HG02763 (cell line): ENCODE results near the gene SMARCAL1.
"Not testable (repeated sequence)": the region's sequence is repeated elsewhere in the genome, so short reads cannot be mapped to it uniquely, and the experiment has no call there.

Source experiments
- ATAC-seq: cut with Tn5 transposase; IDR thresholded peaks from one replicate; pipeline ENCODE4 v1.9.1; 2021; ENCODE audit warnings: mild to moderate bottlenecking, moderate library complexity; ENCODE audit not compliant: unreplicated experiment

Gene SMARCAL1

GRCh38 chr2:216499641-216500218 is 87.4 kb downstream of the SMARCAL1 start:
- no peak for ATAC-seq

GRCh38 chr2:216500572-216500971 is 88.3 kb downstream of the SMARCAL1 start:
- ATAC-seq, result no peak

DNA sequence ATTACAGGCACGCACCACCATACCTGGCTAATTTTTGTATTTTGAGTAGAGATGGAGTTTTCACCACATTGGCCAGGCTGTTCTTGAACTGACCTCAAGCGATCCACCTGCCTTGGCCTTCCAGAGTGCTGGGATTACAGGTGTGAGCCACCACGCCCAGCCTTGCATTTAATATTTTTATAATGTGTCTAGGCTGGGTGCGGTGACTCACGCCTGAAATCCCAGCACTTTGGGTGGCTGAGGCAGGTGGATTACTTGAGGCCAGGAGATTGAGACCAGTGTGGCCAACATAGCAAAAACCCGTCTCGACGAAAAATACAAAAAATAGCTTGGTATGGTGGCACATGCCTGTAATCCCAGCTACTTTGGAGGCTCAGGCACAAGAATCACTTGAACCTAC is 89.6 kb downstream of the SMARCAL1 start:
- ATAC-seq, result no peak

- no peak for ATAC-seq
Observed at GRCh38 chr2:216502381-216503158, 90.3 kb downstream of the SMARCAL1 start.

- ATAC-seq, result no peak
Observed at GRCh38 chr2:216503159-216503629, 90.9 kb downstream of the SMARCAL1 start.

DNA sequence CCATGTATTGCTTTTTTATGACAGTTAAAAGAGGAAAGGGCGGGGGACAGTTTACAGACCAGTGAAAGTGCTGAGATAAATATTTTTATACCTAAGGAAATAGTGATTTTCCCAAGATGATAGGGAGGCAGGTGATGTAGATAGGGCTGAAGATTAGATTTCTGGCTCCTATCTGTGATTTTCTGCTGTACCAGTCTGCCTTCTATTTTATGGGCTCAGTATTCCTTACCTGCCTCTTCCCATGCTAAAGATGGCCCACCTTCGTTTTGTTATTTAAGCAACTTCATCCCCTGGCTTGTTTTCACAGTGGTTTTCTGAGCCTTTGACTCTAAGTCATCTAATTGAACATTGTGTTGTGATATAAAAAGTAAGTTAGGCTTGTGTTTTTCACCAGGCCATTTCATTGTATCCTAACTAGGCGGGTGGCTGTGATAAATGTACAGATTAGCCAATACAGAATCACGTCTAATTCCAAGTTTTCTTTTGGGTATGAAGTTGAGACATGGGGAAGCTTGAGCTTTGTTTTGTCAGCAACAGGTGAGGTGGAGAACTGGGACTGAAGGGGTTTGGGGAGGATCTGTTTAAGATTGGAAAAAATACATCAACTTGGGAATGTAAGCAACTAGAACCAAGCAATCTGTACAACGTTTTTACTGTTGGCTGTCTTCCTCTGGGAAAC is 91.6 kb downstream of the SMARCAL1 start:
- no peak for ATAC-seq

DNA sequence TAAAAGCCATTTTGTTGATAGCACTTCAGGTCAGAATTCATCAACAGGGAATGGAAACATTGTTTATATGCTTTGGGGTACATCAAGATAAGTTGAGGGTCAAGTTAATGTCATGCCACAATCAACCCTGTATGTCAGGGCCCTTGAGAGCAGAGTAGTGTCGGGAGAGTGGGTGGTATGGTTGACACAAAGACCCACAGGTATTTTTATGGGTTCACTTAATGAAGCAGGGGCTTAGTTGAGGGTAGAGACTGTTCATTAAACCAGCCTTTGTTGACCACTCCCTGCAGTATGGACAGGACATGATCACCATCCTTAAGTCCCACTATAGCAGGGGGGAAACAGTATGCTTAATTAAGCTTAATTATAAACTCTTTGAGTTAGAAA is 92.1 kb downstream of the SMARCAL1 start:
- no peak for ATAC-seq

DNA sequence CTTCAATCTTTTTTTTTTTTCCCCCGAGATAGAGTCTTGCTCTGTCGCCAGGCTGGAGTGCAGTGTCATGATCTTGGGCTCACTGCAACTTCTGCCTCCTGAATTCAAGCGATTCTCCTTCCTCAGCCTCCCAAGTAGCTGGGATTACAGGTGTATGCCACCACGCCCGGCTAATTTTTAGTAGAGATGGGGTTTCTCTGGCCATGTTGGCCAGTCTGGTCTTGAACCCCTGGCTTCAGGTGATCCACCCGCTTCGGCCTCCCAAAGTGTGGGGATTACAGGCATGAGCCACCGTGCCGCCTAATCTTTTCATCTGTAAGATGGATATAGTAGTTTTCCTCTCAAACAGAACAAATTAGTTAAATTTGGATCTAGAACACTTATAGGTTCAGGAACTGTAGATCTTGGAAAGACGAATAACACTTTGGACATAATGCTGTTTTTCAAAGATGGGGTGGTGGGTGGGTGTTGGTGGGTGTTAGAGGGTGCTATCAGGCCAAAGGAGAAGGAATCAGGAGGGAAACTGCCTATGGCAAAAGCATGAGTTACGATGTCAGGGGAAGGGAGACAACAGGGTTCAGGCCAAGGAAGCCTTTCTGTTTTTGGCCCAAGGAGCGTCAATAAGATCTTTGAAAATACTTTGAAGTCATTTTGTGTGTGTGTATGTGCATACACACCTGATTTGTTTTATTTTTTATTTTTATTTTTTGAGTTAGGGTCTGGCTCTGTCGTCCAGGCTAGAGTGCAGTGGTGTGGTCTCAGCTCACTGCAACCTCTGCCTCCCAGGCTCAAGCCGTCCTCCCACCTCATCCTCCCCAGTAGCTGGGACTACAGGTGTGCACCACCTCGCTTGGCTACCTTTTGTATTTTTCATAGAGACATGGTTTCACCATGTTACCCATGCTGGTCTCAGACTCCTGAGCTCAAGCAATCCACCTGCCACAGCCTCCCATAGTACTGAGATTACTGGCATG is 93.1 kb downstream of the SMARCAL1 start:
- no peak for ATAC-seq

DNA sequence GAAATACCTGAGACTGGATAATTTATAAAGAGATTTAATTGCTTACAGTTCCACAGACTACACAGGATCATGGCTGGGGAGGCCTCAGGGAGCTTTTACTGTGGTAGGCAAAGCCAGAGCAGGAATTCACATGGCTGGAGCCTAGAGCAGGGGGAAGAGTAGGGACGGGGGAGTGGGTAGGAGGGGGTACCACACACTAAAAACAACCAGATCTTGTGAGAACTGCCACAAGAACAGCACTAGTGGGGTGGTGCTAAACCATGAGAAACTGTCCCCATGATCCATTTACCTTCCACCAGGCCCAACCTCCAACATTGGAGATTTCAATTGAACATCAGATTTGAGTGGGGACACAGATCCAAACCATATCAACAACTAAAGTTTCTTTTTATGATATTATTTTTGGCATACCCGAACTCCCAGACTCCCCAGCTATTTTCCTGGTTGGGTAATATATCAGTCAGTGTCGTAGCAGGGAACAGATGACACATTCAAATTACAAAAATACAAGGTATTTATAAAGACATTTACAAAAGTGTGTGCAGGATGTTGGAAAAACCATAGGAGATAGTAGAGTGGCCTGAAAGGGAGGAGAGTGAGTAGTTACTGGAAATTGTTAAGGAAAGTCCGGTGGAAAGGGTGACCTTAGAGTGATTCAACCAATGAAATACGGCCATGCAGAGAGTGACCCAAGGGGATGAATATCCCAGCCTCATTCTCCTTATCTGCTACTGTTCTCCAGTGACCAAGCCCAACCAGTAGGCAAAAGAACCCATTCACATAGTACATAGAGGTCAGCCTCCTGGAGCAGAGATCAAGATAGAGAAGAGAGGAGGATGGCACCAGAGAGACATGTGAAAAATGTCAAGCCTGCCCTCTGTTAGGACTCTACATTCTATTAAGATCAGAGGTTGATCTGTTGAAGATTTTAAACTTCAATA is 95.2 kb downstream of the SMARCAL1 start:
- no peak for ATAC-seq

DNA sequence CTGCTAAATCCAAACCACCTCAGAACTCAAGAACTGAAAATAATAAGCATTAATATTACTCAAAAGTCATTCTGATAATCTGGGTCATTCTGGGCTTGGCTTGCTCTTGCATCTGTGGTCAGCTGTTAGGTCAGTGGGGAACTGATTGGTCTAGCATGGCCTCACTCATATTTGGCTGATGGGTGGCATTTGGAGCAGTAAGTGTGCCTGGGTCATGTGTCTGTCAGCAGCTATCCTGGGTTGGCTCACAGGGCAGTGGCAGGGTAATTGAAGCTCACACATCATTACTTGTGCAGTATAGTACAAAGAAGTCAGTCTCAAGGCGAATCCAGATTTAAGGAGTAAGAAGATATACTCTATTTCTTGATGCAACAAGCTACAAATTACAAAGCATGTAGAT is 95.9 kb downstream of the SMARCAL1 start:
- no peak for ATAC-seq

DNA sequence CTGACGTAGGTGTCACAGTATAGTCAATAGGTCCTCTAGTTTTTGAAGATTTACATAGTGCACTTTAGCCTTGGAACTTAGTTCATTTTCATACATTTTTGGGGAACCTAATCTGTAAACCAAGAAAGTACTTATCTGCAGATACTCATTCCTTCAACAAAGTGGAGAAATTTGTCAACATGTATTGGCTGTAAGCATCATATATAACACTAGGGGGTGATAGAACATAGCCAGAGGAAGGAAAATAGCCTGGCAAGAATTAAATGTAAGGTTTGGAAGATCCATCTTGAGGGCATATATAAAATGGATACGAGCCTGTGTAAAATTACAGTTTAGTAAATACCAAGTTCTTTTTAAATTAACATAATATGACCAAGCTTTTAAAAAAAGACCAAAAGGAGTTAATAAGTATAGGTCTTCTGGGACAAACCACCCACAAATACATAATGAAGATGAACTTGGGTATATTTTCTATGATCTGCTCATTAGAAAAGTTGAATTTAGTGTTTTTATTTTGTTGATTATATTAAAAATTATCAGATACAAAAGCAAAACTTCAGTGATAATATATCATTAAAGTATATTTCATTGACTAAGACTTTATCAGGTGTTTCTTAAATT is 104.6 kb downstream of the SMARCAL1 start:
- no peak for ATAC-seq

DNA sequence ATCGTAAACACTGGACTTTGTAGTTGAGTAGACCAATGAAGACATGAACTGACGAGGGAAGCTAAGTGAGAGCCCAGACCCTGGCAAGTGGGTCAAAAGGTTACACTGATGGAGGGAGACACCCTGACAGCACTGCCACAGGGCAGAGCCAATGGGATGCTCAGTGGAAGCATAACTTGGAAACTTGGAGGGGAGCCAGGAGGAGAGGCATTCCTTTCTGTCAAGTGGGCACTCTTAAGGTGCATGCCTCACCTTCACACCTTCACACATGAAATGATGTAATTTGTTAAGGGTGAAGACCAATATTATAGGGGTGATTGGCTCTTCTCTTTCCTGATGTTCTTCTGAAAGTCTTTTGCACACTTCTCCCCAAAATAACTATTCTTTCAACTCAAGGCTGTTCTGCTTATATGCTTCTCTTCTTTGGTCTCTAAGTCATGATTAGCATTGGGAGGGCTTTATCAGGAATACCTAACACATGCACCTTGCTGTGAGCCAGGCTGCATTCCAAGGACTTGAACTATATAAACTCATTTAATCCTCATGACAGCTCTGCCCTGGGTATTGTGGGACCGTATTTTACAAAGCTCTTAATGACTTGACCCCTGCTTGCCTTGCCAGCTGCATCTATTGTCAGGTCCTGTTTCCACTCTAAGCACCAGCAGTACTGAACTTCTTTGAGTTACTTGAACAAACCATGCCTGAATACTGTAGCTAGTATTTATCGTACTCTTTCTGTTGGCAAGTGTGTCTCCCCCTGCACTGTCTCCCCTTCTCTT is 105.4 kb downstream of the SMARCAL1 start:
- no peak for ATAC-seq

- not testable (repeated sequence) for ATAC-seq
Observed at GRCh38 chr2:216518566-216519119, 106.4 kb downstream of the SMARCAL1 start.

- ATAC-seq, result peak; percentile 76
Observed at GRCh38 chr2:216519154-216519762, 107.0 kb downstream of the SMARCAL1 start.

- no peak for ATAC-seq
Observed at GRCh38 chr2:216520112-216520511, 107.8 kb downstream of the SMARCAL1 start.

DNA sequence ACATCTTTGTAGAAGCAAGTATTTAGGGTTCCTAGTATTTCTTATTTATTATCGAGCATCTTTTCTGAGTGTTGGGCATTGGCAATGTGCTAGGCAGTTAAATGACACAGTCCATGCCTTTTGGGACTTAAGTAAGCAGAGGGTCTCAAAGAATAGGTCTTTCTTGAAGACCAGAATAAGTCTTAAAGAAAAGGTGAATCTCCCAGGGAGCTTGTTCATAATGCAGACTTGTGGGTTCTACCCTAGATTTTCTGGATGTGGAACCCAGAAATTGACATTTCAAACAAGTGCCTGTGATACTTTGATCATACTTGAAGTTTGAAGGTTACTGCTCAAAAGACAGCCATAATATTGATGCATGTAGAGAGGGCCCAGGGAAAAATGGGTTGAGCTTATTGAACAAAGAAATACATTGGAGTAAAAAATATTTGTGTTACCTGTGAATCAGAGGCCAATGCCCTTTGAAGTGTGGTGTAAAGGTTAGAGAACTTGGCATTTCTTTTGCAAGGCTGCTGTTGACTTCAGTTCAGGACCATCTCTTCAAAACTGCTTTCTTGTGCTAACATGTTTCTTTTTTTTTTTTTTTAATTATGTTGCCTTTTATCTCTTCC is 110.7 kb downstream of the SMARCAL1 start:
- no peak for ATAC-seq

DNA sequence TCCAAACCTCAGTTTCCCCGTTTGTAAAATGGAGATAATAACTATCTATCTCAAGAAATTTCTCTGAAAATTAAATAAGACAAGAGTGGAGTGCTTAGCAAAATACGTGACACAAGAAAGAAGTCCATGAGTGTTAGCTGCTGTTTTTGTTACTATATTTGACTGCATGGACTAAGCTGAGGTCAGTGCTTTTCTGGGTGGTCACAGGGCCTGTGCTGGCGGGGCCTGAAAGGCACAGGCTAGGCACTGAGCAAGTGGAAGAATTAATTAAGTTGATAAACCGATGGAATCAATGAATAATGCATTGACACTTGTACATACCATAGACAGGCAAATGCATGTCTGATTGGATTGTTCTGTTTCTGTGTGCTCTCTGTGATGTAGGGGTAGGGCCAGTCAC is 113.7 kb downstream of the SMARCAL1 start:
- no peak for ATAC-seq
